ENCODE results near the gene PRRC2C.

The PRRC2C gene

DNA sequence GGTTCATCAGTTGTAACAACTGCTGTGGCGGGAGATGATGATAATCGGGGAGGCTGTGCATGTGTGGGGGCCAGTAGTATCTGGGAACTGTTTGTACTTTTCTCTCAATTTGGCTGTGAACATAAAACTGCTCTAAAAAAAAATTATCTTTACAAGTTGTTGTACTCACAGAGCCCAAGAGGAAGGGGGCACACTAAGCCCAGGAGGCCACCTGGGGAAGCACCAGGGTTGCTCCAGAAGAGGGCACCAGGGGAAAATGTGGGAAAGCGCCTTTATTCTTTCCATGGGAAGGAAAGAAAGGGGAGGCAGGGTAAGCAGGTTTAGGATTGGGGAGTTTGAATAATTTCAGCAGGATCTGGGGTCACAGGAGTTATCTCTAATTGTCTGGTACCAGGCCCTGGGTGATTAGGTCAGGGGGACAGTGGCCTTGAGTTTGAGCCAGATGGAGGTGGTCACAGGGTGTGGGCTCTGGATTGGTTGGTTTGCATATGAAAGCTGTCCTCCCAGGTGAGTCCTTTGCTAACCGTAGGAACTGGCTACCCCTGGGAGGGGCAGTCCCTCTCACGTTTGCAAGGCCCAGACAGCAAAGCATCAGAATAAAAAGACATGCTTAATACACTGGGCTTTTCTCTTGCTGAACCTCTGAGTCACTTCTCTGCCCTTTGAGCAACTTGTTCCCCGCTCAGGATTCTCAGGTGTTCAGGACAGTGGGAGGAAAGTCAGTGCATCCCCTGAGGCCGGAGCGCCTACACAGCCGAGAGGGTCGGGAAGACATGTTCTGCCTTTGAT, 155.9 kb downstream of the PRRC2C start:
- DNase-seq = no peak

DNA sequence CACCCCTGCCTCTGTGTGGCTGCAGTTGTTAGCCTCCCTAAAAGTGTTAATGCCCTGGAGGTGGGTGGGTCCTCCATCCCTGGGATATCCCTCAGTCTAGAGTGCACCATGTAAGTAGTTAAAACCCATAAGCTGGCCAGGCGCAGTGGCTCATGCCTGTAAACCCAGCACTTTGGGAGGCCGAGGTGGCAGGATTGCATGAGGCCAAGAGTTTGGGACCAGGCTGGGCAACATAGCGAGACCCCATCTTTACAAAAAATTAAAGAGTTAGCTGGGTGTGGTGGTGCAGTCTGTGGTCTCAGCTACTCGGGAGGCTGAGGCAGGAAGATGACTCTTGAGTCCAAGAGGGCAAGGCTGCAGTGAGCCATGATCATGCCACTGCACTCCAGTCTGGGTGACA, 156.9 kb downstream of the PRRC2C start:
- DNase-seq = no peak

Measured in NCI-H187 treated with DMSO at 0.1 percent for 48 hours (cell line).